MM.1S (cell line): ENCODE measurements around the gene UQCRHL.
"Not testable (repeated sequence)": the region's sequence is repeated elsewhere in the genome, so short reads cannot be mapped to it uniquely, and the experiment has no call there.

ENCODE experiments used
- CTCF ChIP-seq: fragments of 300-600 bp; sonication (generic); IDR thresholded peaks from 2 replicates; pipeline ENCODE4 v1.5.1; 2016; ENCODE audit warnings: antibody characterized with exemption, low read length, mixed read lengths
- EZH2 ChIP-seq: fragments of 300-600 bp; sonication (generic); optimal IDR thresholded peaks from 2 replicates; pipeline ENCODE3; 2017; ENCODE audit warnings: low read depth, mild to moderate bottlenecking, antibody characterized with exemption, low read length, mixed read lengths
- EZH2phosphoT487 ChIP-seq: fragments of 300-600 bp; sonication (generic); IDR thresholded peaks from 2 replicates; pipeline ENCODE4 v1.6.1; 2018; ENCODE audit warnings: antibody characterized with exemption, low read length

- TF ChIP-seq CTCF, EZH2, EZH2phosphoT487: not testable (repeated sequence)
These were observed 29.0 kb upstream of the UQCRHL start for GRCh38 chr1:15836511-15836771.
